HepG2 (cell line): ENCODE data around the gene VENTX. TPM values are rescaled to one million over a fixed set of nuclear protein-coding genes. Genes with fewer than 3 reads are reported as not detected.

Experiments
- ATAC-seq: fragments of 200-7000 bp; cut with Tn5 transposase; 3 replicates; pipeline ENCODE4 v1.9.1; 2020; ENCODE audit warnings: mild to moderate bottlenecking, moderate library complexity
- BruUV-seq: library from RNA; stranded (reverse); fragments of 400-500 nt; replicated peaks from 2 replicates; lab custom pipeline; 2021; lab: Mats Ljungman, UMichigan
- CTCF ChIA-PET: fragments of 300-600 bp; formaldehyde crosslinking; extraction: SDS; loops from one replicate; lab custom pipeline; 2021; ENCODE audit warnings: low total read pairs, inconsistent platforms, low intra/inter-chr PET ratio; lab: Yijun Ruan, JAX
- POLR2A ChIA-PET: fragments of 350-600 bp; sonication (Branson Sonifier 250); formaldehyde crosslinking; loops from one replicate; lab custom pipeline; 2020; ENCODE audit warnings: antibody characterized with exemption, inconsistent platforms; lab: Yijun Ruan, JAX
- DNase-seq: peaks from one replicate; pipeline ENCODE4 v3.0.0-alpha.2; 2015; ENCODE audit warnings: low spot score
- FAIRE-seq: peaks from 3 replicates; lab custom pipeline; 2011; peaks lifted over from hg19 to GRCh38; lab: Jason Lieb, UNC
- H2AFZ ChIP-seq: one replicate; pipeline ENCODE4 v1.6.1; 2011; ENCODE audit warnings: low read length, inconsistent platforms
- H3K27ac ChIP-seq: fragments of 300-600 bp; 3 replicates; pipeline ENCODE4 v1.8.0; 2011; ENCODE audit warnings: mixed run types, mild to moderate bottlenecking, mixed read lengths, low read length, inconsistent platforms; ENCODE audit not compliant: insufficient read depth; ENCODE audit errors: extremely low read length
- H3K27me3 ChIP-seq, 2 experiments: fragments of 200-600 bp in 1 of 2; 2 replicates in 1 of 2; 3 replicates in 1 of 2; pipeline versions ENCODE4 v1.6.0 to v1.8.0; 2011; ENCODE audit warnings: low read length in 2 of 2, mild to moderate bottlenecking in 2 of 2, moderate library complexity in 2 of 2, inconsistent platforms in 1 of 2; ENCODE audit not compliant: insufficient read depth in 2 of 2, control insufficient read depth in 1 of 2
- H3K36me3 ChIP-seq, 2 experiments: fragments of 200-600 bp in 1 of 2; replicated peaks in 1 of 2; 2 replicates in 1 of 2; 3 replicates in 1 of 2; pipeline versions ENCODE4 v1.5.1 to v1.8.0; 2011; ENCODE audit warnings: low read length in 2 of 2, inconsistent platforms in 1 of 2; ENCODE audit not compliant: insufficient read depth in 2 of 2, control insufficient read depth in 1 of 2
- H3K4me1 ChIP-seq: 2 replicates; pipeline ENCODE4 v1.5.1; 2012; ENCODE audit warnings: low read length, inconsistent platforms; ENCODE audit not compliant: insufficient read depth
- H3K4me2 ChIP-seq: 2 replicates; pipeline ENCODE4 v1.6.0; 2011; ENCODE audit warnings: low read depth, low read length, inconsistent platforms
- H3K4me3 ChIP-seq, 3 experiments: fragments of 200-600 bp in 1 of 3; sonication (generic), shearing (Covaris generic) in 1 of 3; replicated peaks in 1 of 3; 2 replicates each; pipeline ENCODE4 v1.5.1; 2011 to 2016; ENCODE audit warnings: low read length in 3 of 3, inconsistent platforms in 2 of 3, low read depth in 2 of 3, mild to moderate bottlenecking in 2 of 3, control low read depth in 1 of 3, mixed read lengths in 1 of 3; ENCODE audit not compliant: insufficient read depth in 1 of 3
- H3K79me2 ChIP-seq: one replicate; pipeline ENCODE4 v1.6.1; 2011; ENCODE audit warnings: low read length, inconsistent platforms; ENCODE audit not compliant: insufficient read depth
- H3K9ac ChIP-seq: 2 replicates; pipeline ENCODE4 v1.6.0; 2011; ENCODE audit warnings: mild to moderate bottlenecking, low read depth, low read length, inconsistent platforms; ENCODE audit not compliant: insufficient read depth
- H3K9me3 ChIP-seq: 2 replicates; pipeline ENCODE4 v1.5.1; 2012; ENCODE audit warnings: mild to moderate bottlenecking, low read length
- H4K20me1 ChIP-seq: 2 replicates; pipeline ENCODE4 v1.6.0; 2011; ENCODE audit warnings: inconsistent platforms, mild to moderate bottlenecking, low read length, moderate library complexity; ENCODE audit not compliant: insufficient read depth
- GPN1 ChIP-seq: sonication (generic); formaldehyde crosslinking; IDR thresholded peaks from 2 replicates; pipeline ENCODE4 v1.5.1; 2020; ENCODE audit warnings: missing genetic modification reagents, borderline replicate concordance
- NFIB ChIP-seq: sonication (generic); formaldehyde crosslinking; IDR thresholded peaks from 2 replicates; pipeline ENCODE4 v1.9.0; 2021; ENCODE audit warnings: missing genetic modification reagents, mild to moderate bottlenecking, borderline replicate concordance
- SMAD1 ChIP-seq: sonication (generic); formaldehyde crosslinking; IDR thresholded peaks from 2 replicates; pipeline ENCODE4 v1.4.0; 2020; ENCODE audit warnings: missing genetic modification reagents, low read depth, mild to moderate bottlenecking, borderline replicate concordance
- SMC3 ChIP-seq: IDR thresholded peaks from 2 replicates; pipeline ENCODE4 v1.6.1; 2011; ENCODE audit warnings: low read length, improper control_type of control experiment
- WGBS: methylation state at CpG from one replicate; pipeline ENCODE4 v1.1.6; 2017; ENCODE audit warnings: low lambda C conversion rate; 5-methylcytosine and 5-hydroxymethylcytosine counted together
- in situ Hi-C: cut with HindIII; loops from 2 replicates; pipeline ENCODE4 v1.10.0; 2017; ENCODE audit warnings: low pct_unique_long_range_greater_than_20kb; ENCODE audit not compliant: extremely low pct_ligation_motif_present
- intact Hi-C: fragments of 100-400 bp; cut with micrococcal nuclease; formaldehyde crosslinking; loops from one replicate; pipeline ENCODE4 v1.10.0; 2022; ENCODE audit not compliant: unreplicated experiment
- polyA plus RNA-seq, 8 experiments: library from polyadenylated mRNA; depleted of rRNA in 3 of 8; stranded (reverse) in 7 of 8; unstranded in 1 of 8; fragments of >200 nt; fragmentation: Illumina TruSeq in 4 of 8; extraction: Trizol in 4 of 8; gene quantifications; 2 replicates each; pipeline versions ENCODE4 v1.2.1 to v1.2.3, GENCODE V29; 2011 to 2016; ENCODE audit warnings: low read depth in 4 of 8, missing spikeins in 1 of 8, mixed read lengths in 1 of 8; ENCODE audit not compliant: insufficient read depth in 1 of 8
- total RNA-seq, 5 experiments: library from RNA; depleted of rRNA; stranded (reverse); fragments of >200 nt; fragmentation: Illumina TruSeq; extraction: Trizol; gene quantifications; 2 replicates each; pipeline ENCODE4 v1.2.3, GENCODE V29; 2016; ENCODE audit warnings: low read depth in 1 of 5
- TF ChIP-seq, protein P1 (sequence below): sonication (generic); formaldehyde crosslinking; IDR thresholded peaks from 2 replicates; pipeline ENCODE4 v1.4.0; 2020; ENCODE audit warnings: mild to moderate bottlenecking, missing genetic modification reagents
- TF ChIP-seq, protein P2 (sequence below): sonication (generic); formaldehyde crosslinking; IDR thresholded peaks from 2 replicates; pipeline ENCODE4 v1.5.1; 2020; ENCODE audit warnings: missing genetic modification reagents, mild to moderate bottlenecking, borderline replicate concordance

The VENTX gene
- total and polyA plus RNA-seq, 2 of the 13 experiments (the other 11 are each of a cell fraction or from before 2014, with no cell fraction given): not detected

DNA sequence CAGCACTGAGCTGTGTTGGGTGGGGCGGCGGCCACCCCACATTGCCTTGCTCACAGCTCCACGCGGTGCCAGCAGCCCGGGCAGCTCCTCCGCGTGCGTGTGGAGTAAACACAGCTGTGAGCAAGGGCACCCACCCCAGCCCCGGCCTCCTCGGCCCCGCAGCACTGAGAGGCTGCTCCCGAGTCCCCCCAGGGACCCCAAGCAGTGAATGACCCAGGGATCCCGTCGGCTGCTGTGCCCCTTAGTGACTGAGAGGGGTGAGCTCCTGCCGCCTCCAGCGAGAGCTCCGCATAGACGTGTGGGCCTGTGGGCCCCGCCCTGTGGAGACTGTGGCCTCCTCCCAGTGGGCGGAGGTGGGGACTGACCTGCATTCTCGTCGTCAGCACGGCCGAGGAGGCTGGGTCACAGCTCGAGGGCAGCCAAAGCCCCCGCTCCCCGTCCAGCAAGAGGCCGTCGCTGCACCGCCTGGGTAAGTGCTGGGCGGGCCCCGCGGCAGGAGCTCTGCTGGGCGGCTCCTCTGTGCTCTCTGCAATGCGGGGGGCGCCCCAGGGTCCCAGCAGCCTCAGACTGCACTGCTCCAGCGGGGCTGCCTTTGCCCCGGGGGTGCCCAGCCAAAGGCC, 37.6 kb upstream of the VENTX start (continued):
- TF ChIP-seq SMC3: no peak
- TF ChIP-seq, protein P1, sequence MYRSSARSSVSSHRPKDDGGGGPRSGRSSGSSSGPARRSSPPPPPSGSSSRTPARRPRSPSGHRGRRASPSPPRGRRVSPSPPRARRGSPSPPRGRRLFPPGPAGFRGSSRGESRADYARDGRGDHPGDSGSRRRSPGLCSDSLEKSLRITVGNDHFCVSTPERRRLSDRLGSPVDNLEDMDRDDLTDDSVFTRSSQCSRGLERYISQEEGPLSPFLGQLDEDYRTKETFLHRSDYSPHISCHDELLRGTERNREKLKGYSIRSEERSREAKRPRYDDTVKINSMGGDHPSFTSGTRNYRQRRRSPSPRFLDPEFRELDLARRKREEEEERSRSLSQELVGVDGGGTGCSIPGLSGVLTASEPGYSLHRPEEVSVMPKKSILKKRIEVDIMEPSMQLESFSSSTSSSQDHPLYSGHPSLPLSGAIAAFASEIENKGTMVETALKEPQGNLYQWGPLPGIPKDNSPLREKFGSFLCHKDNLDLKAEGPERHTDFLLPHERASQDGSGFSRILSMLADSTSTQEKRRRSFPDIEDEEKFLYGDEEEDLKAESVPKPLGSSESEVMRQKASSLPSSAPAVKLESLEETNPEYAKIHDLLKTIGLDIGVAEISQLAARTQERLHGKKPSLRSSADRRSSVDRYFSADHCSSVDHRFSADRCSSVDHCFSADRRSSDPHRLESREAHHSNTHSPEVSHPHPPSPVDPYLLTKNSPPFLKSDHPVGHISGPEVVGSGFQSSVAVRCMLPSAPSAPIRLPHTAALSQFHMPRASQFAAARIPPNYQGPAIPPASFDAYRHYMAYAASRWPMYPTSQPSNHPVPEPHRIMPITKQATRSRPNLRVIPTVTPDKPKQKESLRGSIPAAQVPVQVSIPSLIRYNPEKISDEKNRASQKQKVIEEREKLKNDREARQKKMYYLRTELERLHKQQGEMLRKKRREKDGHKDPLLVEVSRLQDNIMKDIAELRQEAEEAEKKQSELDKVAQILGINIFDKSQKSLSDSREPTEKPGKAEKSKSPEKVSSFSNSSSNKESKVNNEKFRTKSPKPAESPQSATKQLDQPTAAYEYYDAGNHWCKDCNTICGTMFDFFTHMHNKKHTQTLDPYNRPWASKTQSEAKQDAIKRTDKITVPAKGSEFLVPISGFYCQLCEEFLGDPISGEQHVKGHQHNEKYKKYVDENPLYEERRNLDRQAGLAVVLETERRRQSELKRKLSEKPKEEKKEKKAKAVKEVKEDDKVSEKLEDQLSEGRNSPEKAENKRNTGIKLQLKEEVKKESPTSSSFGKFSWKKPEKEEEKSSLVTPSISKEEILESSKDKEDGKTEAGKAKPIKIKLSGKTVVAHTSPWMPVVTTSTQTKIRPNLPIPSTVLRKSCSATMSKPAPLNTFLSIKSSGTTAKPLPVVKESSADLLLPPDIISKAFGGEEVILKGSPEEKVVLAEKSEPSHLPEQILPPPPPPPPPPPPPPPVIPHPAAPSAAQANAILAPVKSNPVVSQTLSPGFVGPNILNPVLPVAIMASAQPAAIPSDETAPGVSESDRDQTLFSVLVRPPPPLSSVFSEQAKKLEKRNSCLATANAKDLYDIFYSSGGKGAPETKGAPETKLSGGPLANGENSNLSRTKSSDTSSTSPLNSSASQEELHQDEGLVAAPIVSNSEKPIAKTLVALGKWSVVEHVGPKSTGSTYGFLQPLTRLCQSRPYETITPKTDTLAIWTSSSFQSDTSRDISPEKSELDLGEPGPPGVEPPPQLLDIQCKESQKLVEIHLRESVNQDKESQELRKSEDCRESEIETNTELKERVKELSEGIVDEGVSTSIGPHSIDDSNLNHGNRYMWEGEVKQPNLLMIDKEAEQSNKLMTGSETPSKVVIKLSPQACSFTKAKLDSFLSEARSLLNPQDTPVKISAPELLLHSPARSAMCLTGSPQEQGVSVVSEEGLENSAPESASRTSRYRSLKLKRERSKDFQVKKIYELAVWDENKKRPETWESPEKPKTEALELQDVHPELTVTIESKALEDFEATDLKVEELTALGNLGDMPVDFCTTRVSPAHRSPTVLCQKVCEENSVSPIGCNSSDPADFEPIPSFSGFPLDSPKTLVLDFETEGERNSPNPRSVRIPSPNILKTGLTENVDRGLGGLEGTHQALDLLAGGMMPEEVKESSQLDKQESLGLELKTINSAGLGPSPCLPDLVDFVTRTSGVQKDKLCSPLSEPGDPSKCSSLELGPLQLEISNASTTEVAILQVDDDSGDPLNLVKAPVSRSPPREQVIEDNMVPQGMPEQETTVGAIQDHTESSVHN: no peak
- no peak for TF ChIP-seq NFIB (CRISPR knock-in tag)

DNA sequence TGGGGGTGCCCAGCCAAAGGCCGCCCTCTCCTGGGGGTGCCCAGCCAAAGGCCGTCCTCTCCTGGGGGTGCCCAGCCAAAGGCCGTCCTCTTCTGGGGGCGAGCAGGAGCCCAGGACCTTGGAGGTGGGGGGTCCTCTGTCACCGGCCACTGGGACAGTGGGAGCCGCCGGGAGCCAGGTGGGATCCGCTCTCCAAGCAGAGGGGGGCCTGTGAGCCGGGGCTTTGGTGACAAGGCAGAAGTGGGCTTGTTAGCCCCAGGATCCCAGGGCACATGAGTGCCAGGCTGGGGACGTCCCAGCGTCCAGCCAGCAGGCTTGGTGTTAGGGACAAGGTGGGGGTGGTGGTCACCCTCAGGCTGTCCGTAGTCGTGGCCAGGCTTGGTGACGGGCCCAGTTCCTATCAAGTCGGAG, 37.0 kb upstream of the VENTX start:
- H3K27me3 ChIP-seq: peaks cover 38 to 86% of the 10 kb centered on the region in 2 experiments; a peak in 4 of 5 replicates
- no peaks in the 10 kb centered on the region for H4K20me1 ChIP-seq
- intact Hi-C loops (no loop called here), in situ Hi-C loops (no loop called here)
- POLR2A ChIA-PET: no interaction called here
- TF ChIP-seq SMAD1 (CRISPR knock-in tag): no peak
- TF ChIP-seq, protein P2, sequence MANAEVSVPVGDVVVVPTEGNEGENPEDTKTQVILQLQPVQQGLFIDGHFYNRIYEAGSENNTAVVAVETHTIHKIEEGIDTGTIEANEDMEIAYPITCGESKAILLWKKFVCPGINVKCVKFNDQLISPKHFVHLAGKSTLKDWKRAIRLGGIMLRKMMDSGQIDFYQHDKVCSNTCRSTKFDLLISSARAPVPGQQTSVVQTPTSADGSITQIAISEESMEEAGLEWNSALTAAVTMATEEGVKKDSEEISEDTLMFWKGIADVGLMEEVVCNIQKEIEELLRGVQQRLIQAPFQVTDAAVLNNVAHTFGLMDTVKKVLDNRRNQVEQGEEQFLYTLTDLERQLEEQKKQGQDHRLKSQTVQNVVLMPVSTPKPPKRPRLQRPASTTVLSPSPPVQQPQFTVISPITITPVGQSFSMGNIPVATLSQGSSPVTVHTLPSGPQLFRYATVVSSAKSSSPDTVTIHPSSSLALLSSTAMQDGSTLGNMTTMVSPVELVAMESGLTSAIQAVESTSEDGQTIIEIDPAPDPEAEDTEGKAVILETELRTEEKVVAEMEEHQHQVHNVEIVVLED (CRISPR knock-in tag): no peak
- no peak for TF ChIP-seq GPN1
- TF ChIP-seq, all 625 proteins: peak for 0
- ATAC-seq: no peak
- FAIRE-seq: no peak
- H3K4me3 ChIP-seq: no peak overlapping the region
- no peaks in the 10 kb centered on the region for H3K79me2 ChIP-seq
- H3K4me1 ChIP-seq: no peaks in the 10 kb centered on the region
- DNase-seq: no peak
- no peaks in the 10 kb centered on the region for H3K36me3 ChIP-seq
- no peak overlapping the region for H2AFZ ChIP-seq
- H3K4me2 ChIP-seq: no peak overlapping the region
- H3K9ac ChIP-seq: no peak overlapping the region
- 67% methylated on average over 4 of the region's 15 CpGs for WGBS
- BruUV-seq: no TSS peak
- CTCF ChIA-PET: no interaction called here
- no peak overlapping the region for H3K27ac ChIP-seq
- H3K9me3 ChIP-seq: no peaks in the 10 kb centered on the region
